SU-DHL-6 (cell line): ENCODE measurements around the gene FAM184A.
"Not testable (repeated sequence)": the region's sequence is repeated elsewhere in the genome, so short reads cannot be mapped to it uniquely, and the experiment has no call there.

Source experiments
- H2AFZ ChIP-seq: fragments of 200-600 bp; sonication (generic); 2 replicates; pipeline ENCODE4 v1.6.1; 2014; ENCODE audit warnings: low read depth, mild to moderate bottlenecking, moderate library complexity, mixed read lengths, antibody characterized with exemption, low read length; ENCODE audit not compliant: severe bottlenecking
- H3F3A ChIP-seq: fragments of 200-600 bp; shearing (Covaris generic); 2 replicates; pipeline ENCODE4 v1.6.0; 2016; ENCODE audit warnings: antibody characterized with exemption, mild to moderate bottlenecking; ENCODE audit not compliant: insufficient read depth
- H3K27ac ChIP-seq: fragments of 200-600 bp; sonication (generic); 2 replicates; pipeline ENCODE4 v1.5.1; 2016; ENCODE audit warnings: low read depth, mild to moderate bottlenecking, low read length, moderate library complexity, mixed read lengths
- H3K27me3 ChIP-seq: fragments of 200-600 bp; sonication (generic), shearing (Covaris generic); 2 replicates; pipeline ENCODE4 v1.6.0; 2014; ENCODE audit warnings: mild to moderate bottlenecking, low read length
- H3K36me3 ChIP-seq: fragments of 200-600 bp; sonication (generic); 2 replicates; pipeline ENCODE4 v1.6.1; 2014; ENCODE audit warnings: mild to moderate bottlenecking, low read length, mixed read lengths
- H3K4me2 ChIP-seq: fragments of 300-600, 200-600 bp; shearing (Covaris generic), sonication (generic); 2 replicates; pipeline ENCODE4 v1.6.0; 2014; ENCODE audit warnings: low read length, low read depth, mild to moderate bottlenecking; ENCODE audit not compliant: poor library complexity, severe bottlenecking
- H3K4me3 ChIP-seq: fragments of 200-600 bp; sonication (generic); 2 replicates; pipeline ENCODE4 v1.5.1; 2014; ENCODE audit warnings: antibody characterized with exemption, low read length, mild to moderate bottlenecking, mixed read lengths; ENCODE audit not compliant: insufficient read depth, poor library complexity, severe bottlenecking
- H3K79me2 ChIP-seq: fragments of 200-600 bp; sonication (generic); 2 replicates; pipeline ENCODE4 v1.6.1; 2014; ENCODE audit warnings: mild to moderate bottlenecking, low read length, moderate library complexity; ENCODE audit not compliant: insufficient read depth
- H3K9ac ChIP-seq: fragments of 200-600 bp; sonication (generic); 2 replicates; pipeline ENCODE4 v1.7.0; 2014; ENCODE audit warnings: mild to moderate bottlenecking, low read length
- H3K9me2 ChIP-seq: fragments of 200-600 bp; sonication (generic); replicated peaks from 2 replicates; pipeline ENCODE4 v1.6.1; 2014; ENCODE audit warnings: low read length; ENCODE audit not compliant: insufficient read depth
- H3K9me3 ChIP-seq: fragments of 200-600 bp; sonication (generic); 2 replicates; pipeline ENCODE4 v1.6.1; 2014; ENCODE audit warnings: low read length, mixed read lengths; ENCODE audit not compliant: insufficient read depth
- H4K20me1 ChIP-seq: fragments of 200-600 bp; sonication (generic); 2 replicates; pipeline ENCODE4 v1.6.1; 2014; ENCODE audit warnings: low read depth, mild to moderate bottlenecking, antibody characterized with exemption, low read length, moderate library complexity, mixed read lengths
- EZH2phosphoT487 ChIP-seq: fragments of 200-600 bp; sonication (generic), shearing (Covaris generic); conservative IDR thresholded peaks from 2 replicates; pipeline ENCODE4 v1.6.1; 2018; ENCODE audit warnings: mild to moderate bottlenecking, antibody characterized with exemption, low read length, moderate library complexity, mixed read lengths
- TF ChIP-seq, protein P1 (sequence below): fragments of 200-600 bp; sonication (generic); IDR thresholded peaks from one replicate; pipeline ENCODE4 v1.5.1; 2017; ENCODE audit warnings: antibody characterized with exemption, mild to moderate bottlenecking, low read length, moderate library complexity; ENCODE audit not compliant: insufficient read depth, poor library complexity, severe bottlenecking

FAM184A gene

DNA sequence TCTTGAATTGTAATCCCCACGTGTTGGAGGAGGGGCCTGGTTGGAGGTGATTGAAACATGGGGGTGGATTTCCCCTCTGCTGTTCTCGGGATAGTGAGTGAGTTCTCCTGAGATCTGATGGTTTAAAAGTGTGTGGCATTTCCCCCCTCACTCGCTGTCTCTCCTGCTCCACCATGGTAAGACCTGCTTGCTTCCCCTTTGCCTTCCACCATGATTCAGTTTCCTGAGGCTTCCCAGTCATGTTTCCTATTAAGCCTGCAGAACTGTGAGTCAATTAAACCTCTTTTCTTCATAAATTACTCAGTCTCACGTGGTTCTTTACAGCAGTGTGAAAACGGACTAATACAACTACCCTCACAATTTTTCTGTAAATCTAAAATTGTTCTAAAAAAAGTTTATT, 26.8 kb upstream of the FAM184A start:
- Histone ChIP-seq H3K4me3 (no peak overlapping the region), H3K9me3 (no peaks in the 10 kb centered on the region), H3K9ac (no peak overlapping the region), H3K4me2 (no peak overlapping the region), H3K36me3 (no peaks in the 10 kb centered on the region), H3F3A (no peaks in the 10 kb centered on the region), H3K27ac (no peak overlapping the region), H3K27me3 (no peaks in the 10 kb centered on the region), H3K9me2 (no peaks in the 10 kb centered on the region), H4K20me1 (no peaks in the 10 kb centered on the region), H3K79me2 (no peaks in the 10 kb centered on the region), H2AFZ (no peak overlapping the region)
- TF ChIP-seq, protein P1, sequence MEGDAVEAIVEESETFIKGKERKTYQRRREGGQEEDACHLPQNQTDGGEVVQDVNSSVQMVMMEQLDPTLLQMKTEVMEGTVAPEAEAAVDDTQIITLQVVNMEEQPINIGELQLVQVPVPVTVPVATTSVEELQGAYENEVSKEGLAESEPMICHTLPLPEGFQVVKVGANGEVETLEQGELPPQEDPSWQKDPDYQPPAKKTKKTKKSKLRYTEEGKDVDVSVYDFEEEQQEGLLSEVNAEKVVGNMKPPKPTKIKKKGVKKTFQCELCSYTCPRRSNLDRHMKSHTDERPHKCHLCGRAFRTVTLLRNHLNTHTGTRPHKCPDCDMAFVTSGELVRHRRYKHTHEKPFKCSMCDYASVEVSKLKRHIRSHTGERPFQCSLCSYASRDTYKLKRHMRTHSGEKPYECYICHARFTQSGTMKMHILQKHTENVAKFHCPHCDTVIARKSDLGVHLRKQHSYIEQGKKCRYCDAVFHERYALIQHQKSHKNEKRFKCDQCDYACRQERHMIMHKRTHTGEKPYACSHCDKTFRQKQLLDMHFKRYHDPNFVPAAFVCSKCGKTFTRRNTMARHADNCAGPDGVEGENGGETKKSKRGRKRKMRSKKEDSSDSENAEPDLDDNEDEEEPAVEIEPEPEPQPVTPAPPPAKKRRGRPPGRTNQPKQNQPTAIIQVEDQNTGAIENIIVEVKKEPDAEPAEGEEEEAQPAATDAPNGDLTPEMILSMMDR, result no peak
- TF ChIP-seq EZH2phosphoT487, result no peak

DNA sequence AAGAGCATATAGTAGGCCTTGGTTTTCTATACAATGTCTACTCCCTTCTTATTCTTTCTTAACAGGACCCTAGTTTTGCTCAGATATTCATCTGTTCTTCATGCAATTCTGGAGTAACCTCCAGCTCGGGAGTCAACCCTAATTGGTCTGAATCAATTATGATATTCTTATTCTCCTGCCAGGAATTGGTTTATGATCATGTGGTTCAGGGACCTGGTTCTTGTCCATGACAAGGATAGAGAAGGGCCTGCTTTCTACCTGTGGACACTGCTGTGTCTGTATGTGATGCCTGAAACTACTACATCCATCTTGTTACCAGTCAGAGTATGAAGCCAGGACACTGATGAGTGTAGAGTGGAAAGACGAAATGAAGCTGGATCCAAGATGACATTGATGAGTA, 24.4 kb upstream of the FAM184A start:
- H3K9ac ChIP-seq, result no peak overlapping the region
- no peaks in the 10 kb centered on the region for H3K36me3 ChIP-seq
- H3K27ac ChIP-seq, result no peak overlapping the region
- no peak overlapping the region for H2AFZ ChIP-seq
- H3K79me2 ChIP-seq, result no peaks in the 10 kb centered on the region
- no peak overlapping the region for H3K4me2 ChIP-seq
- TF ChIP-seq, protein P1, result no peak
- no peak for TF ChIP-seq EZH2phosphoT487
- H3K9me3 ChIP-seq, result no peaks in the 10 kb centered on the region
- no peak overlapping the region for H3K4me3 ChIP-seq
- H4K20me1 ChIP-seq, result no peaks in the 10 kb centered on the region
- H3F3A ChIP-seq, result no peaks in the 10 kb centered on the region
- H3K27me3 ChIP-seq, result no peaks in the 10 kb centered on the region
- no peaks in the 10 kb centered on the region for H3K9me2 ChIP-seq

DNA sequence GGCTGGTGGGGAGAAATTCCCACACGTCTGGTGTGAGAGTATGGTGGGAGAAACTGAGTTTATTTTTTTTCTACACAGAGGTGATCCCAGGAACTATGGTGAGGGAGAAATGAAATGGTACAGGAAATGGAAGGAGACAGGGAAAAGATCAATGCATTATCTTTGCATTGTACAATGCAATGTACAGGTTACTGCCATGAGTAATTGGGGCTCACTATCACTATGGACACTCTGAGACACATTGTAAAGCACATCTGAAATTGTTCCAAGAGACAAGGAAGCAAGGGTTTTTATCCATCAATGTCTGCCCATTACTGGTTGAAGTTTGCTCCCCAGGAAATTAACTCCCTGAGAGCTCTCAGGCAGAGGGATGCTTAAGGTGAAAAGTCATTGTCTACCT, 21.7 kb upstream of the FAM184A start:
- H3K4me2 ChIP-seq, result no peak overlapping the region
- H3K9me3 ChIP-seq, result no peaks in the 10 kb centered on the region
- no peak overlapping the region for H3K4me3 ChIP-seq
- H4K20me1 ChIP-seq, result no peaks in the 10 kb centered on the region
- H2AFZ ChIP-seq, result no peak overlapping the region
- no peaks in the 10 kb centered on the region for H3K79me2 ChIP-seq
- H3K27ac ChIP-seq, result no peak overlapping the region
- no peak overlapping the region for H3K9ac ChIP-seq
- H3K27me3 ChIP-seq, result no peaks in the 10 kb centered on the region
- no peaks in the 10 kb centered on the region for H3F3A ChIP-seq
- H3K9me2 ChIP-seq, result no peaks in the 10 kb centered on the region
- H3K36me3 ChIP-seq, result no peaks in the 10 kb centered on the region
- TF ChIP-seq, protein P1, result no peak
- TF ChIP-seq EZH2phosphoT487, result no peak

DNA sequence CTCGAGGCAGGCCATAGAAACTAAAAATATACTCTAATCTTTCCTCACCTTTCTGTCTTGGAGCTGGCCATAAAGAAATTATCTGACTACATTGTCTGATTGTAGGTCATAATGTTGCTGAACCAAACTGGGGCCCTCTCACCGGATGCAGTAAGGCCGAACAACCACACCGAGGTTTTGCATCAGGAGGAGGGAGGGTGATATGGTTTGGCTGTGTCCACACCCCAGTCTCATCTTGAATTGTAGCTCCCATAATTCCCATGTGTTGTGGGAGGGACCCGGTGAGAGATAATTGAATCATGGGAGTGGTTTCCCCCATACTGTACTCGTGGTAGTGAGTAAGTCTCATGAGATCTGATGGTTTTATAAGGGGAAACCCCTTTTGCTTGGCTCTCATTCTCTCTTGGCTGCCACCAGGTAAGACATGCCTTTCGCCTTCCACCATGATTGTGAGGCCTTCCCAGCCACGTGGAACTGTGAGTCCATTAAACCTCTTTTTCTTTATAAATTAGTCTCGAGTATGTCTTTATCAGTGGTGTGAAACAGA, 19.4 kb upstream of the FAM184A start:
- H2AFZ ChIP-seq, H3K36me3 ChIP-seq, H3K9me3 ChIP-seq, H3K9ac ChIP-seq, H3K27ac ChIP-seq, H3K27me3 ChIP-seq, H3F3A ChIP-seq, H3K4me2 ChIP-seq, H4K20me1 ChIP-seq, H3K79me2 ChIP-seq, H3K9me2 ChIP-seq, H3K4me3 ChIP-seq: not testable (repeated sequence)
